Nephron (organoid): ENCODE data around the gene TTLL11.

Experiments used
- H3K27ac Mint-ChIP-seq, 3 experiments: 2 replicates each; pipeline ENCODE4 v1.8.0; 2020; ENCODE audit warnings: mixed read lengths in 3 of 3, mild to moderate bottlenecking in 2 of 3, moderate library complexity in 1 of 3
- H3K27me3 Mint-ChIP-seq: 2 replicates; pipeline ENCODE4 v1.8.0; 2021; ENCODE audit warnings: low read depth, mild to moderate bottlenecking, moderate library complexity, mixed read lengths
- H3K36me3 Mint-ChIP-seq: 2 replicates; pipeline ENCODE4 v1.8.0; 2020; ENCODE audit warnings: low read depth, mixed read lengths
- H3K4me1 Mint-ChIP-seq: 2 replicates; pipeline ENCODE4 v1.8.0; 2020; ENCODE audit warnings: mixed read lengths
- H3K4me3 Mint-ChIP-seq, 3 experiments: 2 replicates each; pipeline ENCODE4 v1.8.0; 2020; ENCODE audit warnings: mild to moderate bottlenecking in 3 of 3, mixed read lengths in 3 of 3, moderate library complexity in 2 of 3
- H3K9me3 Mint-ChIP-seq: 2 replicates; pipeline ENCODE4 v1.8.0; 2020; ENCODE audit warnings: mixed read lengths
- CTCF ChIP-seq, 3 experiments: fragments of 200-600 bp; sonication (generic); IDR thresholded peaks; one replicate each; pipeline ENCODE4 v1.5.0; 2021; ENCODE audit warnings: antibody characterized with exemption in 3 of 3; ENCODE audit not compliant: unreplicated experiment in 3 of 3

Gene TTLL11

DNA sequence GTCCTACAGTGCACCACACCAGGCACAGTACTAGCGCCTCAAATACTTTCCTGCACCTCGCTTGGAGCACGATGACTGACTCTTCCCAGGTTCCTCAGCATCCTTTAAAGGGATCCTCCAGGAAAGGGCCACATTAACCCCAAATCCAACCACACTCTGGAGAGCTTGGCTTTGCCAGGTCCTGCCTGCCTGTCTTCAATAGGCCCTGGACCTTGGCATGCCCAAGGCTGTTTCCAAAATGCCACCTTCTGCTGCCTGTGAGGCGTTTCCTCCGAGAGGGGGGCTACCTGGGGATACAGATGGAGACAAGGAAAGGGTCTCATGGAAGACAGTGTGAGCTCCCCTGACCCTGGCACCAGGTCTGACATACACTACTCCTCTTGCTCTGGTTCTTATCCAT, 271.8 kb downstream of the TTLL11 start:
- TF ChIP-seq CTCF (IDR thresholded peaks at IDR 0.05; ENCODE audit: unreplicated experiment in 3 of 3): no peak
- Mint-ChIP-seq H3K27ac (no peak overlapping the region), H3K36me3 (no peaks in the 10 kb centered on the region), H3K4me1 (peaks cover 34% of the 10 kb centered on the region), H3K4me3 (no peak overlapping the region), H3K9me3 (no peaks in the 10 kb centered on the region), H3K27me3 (peaks cover 28% of the 10 kb centered on the region)

- no peak overlapping the region for H3K27ac Mint-ChIP-seq
- no peaks in the 10 kb centered on the region for H3K36me3 Mint-ChIP-seq
- H3K27me3 Mint-ChIP-seq: peaks cover 28% of the 10 kb centered on the region
- no peak overlapping the region for H3K4me3 Mint-ChIP-seq
- H3K4me1 Mint-ChIP-seq: peaks cover 35% of the 10 kb centered on the region
- TF ChIP-seq CTCF (IDR thresholded peaks at IDR 0.05; ENCODE audit: unreplicated experiment in 3 of 3): no peak
- no peaks in the 10 kb centered on the region for H3K9me3 Mint-ChIP-seq
These were observed 272.7 kb downstream of the TTLL11 start for GRCh38 chr9:121820286-121821005.

DNA sequence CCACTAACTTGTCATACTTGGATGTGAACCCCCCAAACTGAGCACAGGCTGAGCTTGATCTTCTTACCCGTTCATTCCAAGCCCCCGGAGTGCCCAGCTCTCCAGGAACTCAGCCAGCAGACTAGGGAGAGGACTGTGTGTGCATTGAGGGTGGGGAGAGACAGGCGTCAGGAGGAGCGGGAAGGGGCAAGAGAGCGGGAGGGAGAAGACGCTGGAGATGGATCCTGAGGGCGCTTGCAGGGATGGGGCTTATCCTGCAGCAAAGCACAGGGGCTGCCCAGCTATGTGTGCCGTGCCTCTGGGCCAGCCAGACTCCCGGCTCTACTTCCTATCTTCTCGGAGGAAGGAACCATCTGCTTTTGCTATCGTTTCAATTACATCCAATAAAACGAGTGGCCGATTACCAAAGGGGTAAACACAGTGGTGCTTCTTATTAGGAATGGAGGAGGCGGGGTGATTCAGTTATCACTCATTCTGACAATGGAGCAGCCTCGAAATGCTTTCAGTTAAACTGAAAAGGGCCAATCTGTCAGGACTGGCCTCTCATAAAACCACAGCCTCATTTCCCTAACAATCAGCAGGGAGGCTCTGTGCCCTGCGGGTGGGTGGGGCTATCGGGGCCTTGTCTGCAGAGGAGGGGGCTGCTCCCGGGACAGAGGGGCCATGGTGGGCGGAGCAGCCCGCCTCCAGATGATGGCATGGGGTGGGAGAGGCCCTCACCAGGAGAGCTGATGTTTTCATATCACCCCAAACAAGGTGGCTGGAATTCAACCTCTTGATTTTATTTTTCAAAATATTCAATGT, 273.5 kb downstream of the TTLL11 start:
- peaks cover 33% of the 10 kb centered on the region for H3K27me3 Mint-ChIP-seq
- H3K9me3 Mint-ChIP-seq: no peaks in the 10 kb centered on the region
- no peaks in the 10 kb centered on the region for H3K36me3 Mint-ChIP-seq
- peak overlapping the region in 1 of 3 experiments; percentile 15 for H3K27ac Mint-ChIP-seq
- no peak for TF ChIP-seq CTCF (IDR thresholded peaks at IDR 0.05; ENCODE audit: unreplicated experiment in 3 of 3)
- H3K4me3 Mint-ChIP-seq: peak overlapping the region; percentile 15 to 43 (median 31)
- peaks cover 42% of the 10 kb centered on the region for H3K4me1 Mint-ChIP-seq

- H3K27me3 Mint-ChIP-seq: peaks cover 33% of the 10 kb centered on the region
- H3K36me3 Mint-ChIP-seq: no peaks in the 10 kb centered on the region
- no peak for TF ChIP-seq CTCF (IDR thresholded peaks at IDR 0.05; ENCODE audit: unreplicated experiment in 3 of 3)
- H3K4me1 Mint-ChIP-seq: peaks cover 42% of the 10 kb centered on the region
- H3K4me3 Mint-ChIP-seq: no peak overlapping the region
- no peaks in the 10 kb centered on the region for H3K9me3 Mint-ChIP-seq
- no peak overlapping the region for H3K27ac Mint-ChIP-seq
These were observed 274.2 kb downstream of the TTLL11 start for GRCh38 chr9:121818841-121819427.

- Mint-ChIP-seq H3K4me3 (no peak overlapping the region), H3K9me3 (no peaks in the 10 kb centered on the region), H3K27me3 (peaks cover 33% of the 10 kb centered on the region), H3K4me1 (peaks cover 42% of the 10 kb centered on the region), H3K27ac (no peak overlapping the region), H3K36me3 (no peaks in the 10 kb centered on the region)
- no peak for TF ChIP-seq CTCF (IDR thresholded peaks at IDR 0.05; ENCODE audit: unreplicated experiment in 3 of 3)
These were observed 275.0 kb downstream of the TTLL11 start for GRCh38 chr9:121818016-121818661.
